ENCODE measurements around the gene FGF16.
"Not testable (repeated sequence)": the region's sequence is repeated elsewhere in the genome, so short reads cannot be mapped to it uniquely, and the experiment has no call there.

FGF16 gene

GRCh38 chrX:77500164-77500563 is 53.0 kb downstream of the FGF16 start:
- peak; percentile 79 for TF ChIP-seq ZNF8 (CRISPR knock-in tag; IDR thresholded peaks at IDR 0.05)
- not testable (repeated sequence) for ATAC-seq

GRCh38 chrX:77502951-77503525 is 55.8 kb downstream of the FGF16 start:
- no peak for TF ChIP-seq ZFP30 (CRISPR knock-in tag; IDR thresholded peaks at IDR 0.05)
- TF ChIP-seq ZNF8 (CRISPR knock-in tag; IDR thresholded peaks at IDR 0.05) = no peak
- no peak for TF ChIP-seq CSDC2 (CRISPR knock-in tag; IDR thresholded peaks at IDR 0.05)
- ATAC-seq = peak; percentile 15; the same call in 2 of the 3 replicates

GRCh38 chrX:77505227-77505626 is 58.0 kb downstream of the FGF16 start:
- no peak for ATAC-seq
- TF ChIP-seq POU6F1 (CRISPR knock-in tag; IDR thresholded peaks at IDR 0.05; ENCODE audit: borderline replicate concordance, low read depth) = no peak
- TF ChIP-seq CREB5 (CRISPR knock-in tag; IDR thresholded peaks at IDR 0.05; ENCODE audit: low read depth) = no peak
- TF ChIP-seq ZFP30 (CRISPR knock-in tag; IDR thresholded peaks at IDR 0.05) = no peak
- TF ChIP-seq RARB (CRISPR knock-in tag; IDR thresholded peaks at IDR 0.05) = no peak
- no peak for TF ChIP-seq GLIS3 (CRISPR knock-in tag; IDR thresholded peaks at IDR 0.05)
- TF ChIP-seq ESRRG (CRISPR knock-in tag; IDR thresholded peaks at IDR 0.05) = no peak
- TF ChIP-seq ZNF565 (CRISPR knock-in tag; conservative IDR thresholded peaks at IDR 0.05; ENCODE audit: low read depth) = no peak
- no peak for TF ChIP-seq ZNF8 (CRISPR knock-in tag; IDR thresholded peaks at IDR 0.05)
- no peak for TF ChIP-seq CSRNP3 (CRISPR knock-in tag; IDR thresholded peaks at IDR 0.05)

Measured in SK-N-SH treated with all-trans-retinoic acid at 6 μM for 48 hours (cell line).